Neural cell (in vitro differentiated cells): ENCODE measurements around the gene SLC35C1. TPM values are rescaled to one million over a fixed set of nuclear protein-coding genes. Genes with fewer than 3 reads are reported as not detected.
A peak's percentile ranks its signal among the peaks of the same experiment; 100 is the strongest.

Source experiments
- H2AFZ ChIP-seq: fragments of 200-600, 300-800 bp; sonication (generic), shearing (Covaris generic); 2 replicates; pipeline ENCODE4 v1.6.0; 2014; ENCODE audit warnings: low read depth, mild to moderate bottlenecking, antibody characterized with exemption, low read length, moderate library complexity
- H3F3A ChIP-seq: fragments of 200-600 bp; shearing (Covaris generic); 2 replicates; pipeline ENCODE4 v1.6.1; 2016; ENCODE audit warnings: mild to moderate bottlenecking, moderate library complexity, mixed read lengths, antibody characterized with exemption, low read length; ENCODE audit not compliant: insufficient read depth, poor library complexity, severe bottlenecking
- H3K27ac ChIP-seq: fragments of 200-600, 300-800 bp; sonication (generic), shearing (Covaris generic); 2 replicates; pipeline ENCODE4 v1.5.1; 2014; ENCODE audit warnings: mild to moderate bottlenecking, low read length, moderate library complexity
- H3K27me3 ChIP-seq: fragments of 300-800, 200-600 bp; sonication (generic), shearing (Covaris generic); 2 replicates; pipeline ENCODE4 v1.6.0; 2014; ENCODE audit warnings: mild to moderate bottlenecking, low read depth, low read length, moderate library complexity; ENCODE audit not compliant: insufficient read depth
- H3K36me3 ChIP-seq: fragments of 300-800, 200-600 bp; sonication (generic), shearing (Covaris generic); 2 replicates; pipeline ENCODE4 v1.5.1; 2014; ENCODE audit warnings: mild to moderate bottlenecking, antibody characterized with exemption, low read length, moderate library complexity; ENCODE audit not compliant: insufficient read depth
- H3K4me2 ChIP-seq: fragments of 300-800, 200-600 bp; sonication (generic), shearing (Covaris generic); 2 replicates; pipeline ENCODE4 v1.6.0; 2014; ENCODE audit warnings: mild to moderate bottlenecking, low read length
- H3K4me3 ChIP-seq: fragments of 300-800, 200-600 bp; sonication (generic), shearing (Covaris generic); 2 replicates; pipeline ENCODE4 v1.5.1; 2014; ENCODE audit warnings: mild to moderate bottlenecking, low read length, moderate library complexity
- H3K79me2 ChIP-seq: fragments of 200-600 bp; shearing (Covaris generic); replicated peaks from 2 replicates; pipeline ENCODE4 v1.6.0; 2014; ENCODE audit warnings: mild to moderate bottlenecking, low read length, moderate library complexity; ENCODE audit not compliant: insufficient read depth
- H3K9ac ChIP-seq: fragments of 300-800, 200-600 bp; sonication (generic), shearing (Covaris generic); 2 replicates; pipeline ENCODE4 v1.6.1; 2016; ENCODE audit warnings: mild to moderate bottlenecking, low read length, mixed read lengths
- H3K9me2 ChIP-seq: fragments of 200-600 bp; shearing (Covaris generic); 2 replicates; pipeline ENCODE4 v1.6.1; 2016; ENCODE audit warnings: mild to moderate bottlenecking, low read length, mixed read lengths; ENCODE audit not compliant: insufficient read depth
- H3K9me3 ChIP-seq: fragments of 200-600, 300-800 bp; sonication (generic), shearing (Covaris generic); 2 replicates; pipeline ENCODE4 v1.6.1; 2016; ENCODE audit warnings: mild to moderate bottlenecking, mixed run types, low read length, moderate library complexity, mixed read lengths
- H4K20me1 ChIP-seq: fragments of 200-600 bp; shearing (Covaris generic); 2 replicates; pipeline ENCODE4 v1.6.1; 2016; ENCODE audit warnings: mild to moderate bottlenecking, mixed run types; ENCODE audit not compliant: insufficient read depth
- EP300 ChIP-seq: fragments of 450-650 bp; conservative IDR thresholded peaks from 2 replicates; pipeline ENCODE4 v1.6.1; 2014; ENCODE audit warnings: antibody characterized with exemption, mild to moderate bottlenecking, moderate library complexity; ENCODE audit not compliant: poor library complexity, severe bottlenecking
- EZH2 ChIP-seq: fragments of 200-600, 300-800 bp; shearing (Covaris generic), sonication (generic); IDR thresholded peaks from 2 replicates; pipeline ENCODE4 v1.6.1; 2014; ENCODE audit warnings: antibody characterized with exemption, low read length, borderline replicate concordance, mild to moderate bottlenecking; ENCODE audit not compliant: insufficient read depth, poor library complexity, severe bottlenecking
- MXI1 ChIP-seq: fragments of 450-650 bp; conservative IDR thresholded peaks from 2 replicates; pipeline ENCODE4 v1.6.1; 2014; ENCODE audit warnings: antibody characterized with exemption, mild to moderate bottlenecking; ENCODE audit not compliant: poor library complexity, severe bottlenecking
- POLR2AphosphoS5 ChIP-seq: IDR thresholded peaks from 2 replicates; pipeline ENCODE4 v1.6.1; 2012
- RAD21 ChIP-seq: fragments of 450-650 bp; conservative IDR thresholded peaks from 2 replicates; pipeline ENCODE4 v1.6.1; 2014; ENCODE audit warnings: antibody characterized with exemption, mild to moderate bottlenecking, moderate library complexity
- SMC3 ChIP-seq: fragments of 450-650 bp; conservative IDR thresholded peaks from 2 replicates; pipeline ENCODE4 v1.6.1; 2014; ENCODE audit warnings: antibody characterized with exemption, mild to moderate bottlenecking, moderate library complexity; ENCODE audit not compliant: poor library complexity
- TAF1 ChIP-seq: IDR thresholded peaks from 2 replicates; pipeline ENCODE4 v1.6.1; 2012; ENCODE audit warnings: low read depth
- polyA plus RNA-seq: library from polyadenylated mRNA; depleted of rRNA; stranded (reverse); fragments of >200 nt; gene quantifications from 2 replicates; pipeline ENCODE4 v1.2.3, GENCODE V29; 2014
- TF ChIP-seq, protein P1 (sequence below): IDR thresholded peaks from 2 replicates; pipeline ENCODE4 v1.6.1; 2012; ENCODE audit warnings: borderline replicate concordance
- TF ChIP-seq, protein P2 (sequence below): fragments of 450-650 bp; IDR thresholded peaks from 2 replicates; pipeline ENCODE4 v1.5.1; 2014; ENCODE audit warnings: antibody characterized with exemption, mild to moderate bottlenecking, moderate library complexity; ENCODE audit not compliant: poor library complexity, severe bottlenecking

Gene SLC35C1
- polyA plus RNA-seq, 1 donor from 2014 or later = 2.3 TPM

DNA sequence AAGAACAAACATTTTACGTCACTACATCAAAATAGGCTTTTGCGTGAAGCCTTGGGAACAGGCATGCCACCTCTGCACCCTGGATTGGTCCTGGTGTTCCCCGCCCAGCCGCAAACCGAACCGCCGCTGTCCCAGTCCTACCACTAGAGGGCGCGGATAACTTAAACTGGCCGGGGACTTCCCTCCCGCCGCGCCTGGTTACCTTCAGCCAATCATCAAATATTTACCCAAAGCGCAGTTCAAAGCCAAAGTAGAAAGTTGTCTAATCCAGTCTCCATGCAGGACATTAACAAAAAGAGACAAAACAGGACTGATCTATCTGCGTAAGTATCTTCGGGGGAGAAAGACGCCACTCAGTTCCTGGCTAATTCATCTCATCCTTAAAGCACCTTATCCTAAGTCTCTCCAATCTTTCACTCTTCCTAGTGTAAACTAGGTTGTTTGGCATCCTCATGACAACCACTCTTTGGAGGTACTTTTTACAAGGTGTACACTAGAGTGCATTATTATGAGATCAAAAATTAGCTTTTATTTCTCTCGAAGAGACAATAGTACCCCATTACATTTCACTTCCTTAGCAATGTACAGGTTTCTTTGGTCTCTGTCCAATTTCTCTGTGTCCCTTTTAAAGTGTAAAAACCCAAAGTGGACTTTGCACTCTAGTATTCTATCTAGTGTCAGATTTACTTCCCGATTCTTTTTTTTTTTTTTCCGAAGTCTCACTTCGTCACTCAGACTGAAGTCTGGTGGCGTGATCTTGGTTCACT is 38.4 kb downstream of the SLC35C1 start:
- H3F3A ChIP-seq = no peaks in the 10 kb centered on the region
- no peaks in the 10 kb centered on the region for H3K9me3 ChIP-seq
- H3K9ac ChIP-seq = no peak overlapping the region
- no peaks in the 10 kb centered on the region for H4K20me1 ChIP-seq
- no peak overlapping the region for H3K27ac ChIP-seq
- H2AFZ ChIP-seq = no peak overlapping the region
- H3K79me2 ChIP-seq = peaks cover 7% of the 10 kb centered on the region
- no peak overlapping the region for H3K4me3 ChIP-seq
- H3K4me2 ChIP-seq = no peak overlapping the region
- TF ChIP-seq POLR2AphosphoS5 (no peak), EZH2 (no peak), SMC3 (peak; percentile 78), MXI1 (no peak), EP300 (no peak), RAD21 (peak; percentile 70), TAF1 (no peak)
- TF ChIP-seq, protein P1, sequence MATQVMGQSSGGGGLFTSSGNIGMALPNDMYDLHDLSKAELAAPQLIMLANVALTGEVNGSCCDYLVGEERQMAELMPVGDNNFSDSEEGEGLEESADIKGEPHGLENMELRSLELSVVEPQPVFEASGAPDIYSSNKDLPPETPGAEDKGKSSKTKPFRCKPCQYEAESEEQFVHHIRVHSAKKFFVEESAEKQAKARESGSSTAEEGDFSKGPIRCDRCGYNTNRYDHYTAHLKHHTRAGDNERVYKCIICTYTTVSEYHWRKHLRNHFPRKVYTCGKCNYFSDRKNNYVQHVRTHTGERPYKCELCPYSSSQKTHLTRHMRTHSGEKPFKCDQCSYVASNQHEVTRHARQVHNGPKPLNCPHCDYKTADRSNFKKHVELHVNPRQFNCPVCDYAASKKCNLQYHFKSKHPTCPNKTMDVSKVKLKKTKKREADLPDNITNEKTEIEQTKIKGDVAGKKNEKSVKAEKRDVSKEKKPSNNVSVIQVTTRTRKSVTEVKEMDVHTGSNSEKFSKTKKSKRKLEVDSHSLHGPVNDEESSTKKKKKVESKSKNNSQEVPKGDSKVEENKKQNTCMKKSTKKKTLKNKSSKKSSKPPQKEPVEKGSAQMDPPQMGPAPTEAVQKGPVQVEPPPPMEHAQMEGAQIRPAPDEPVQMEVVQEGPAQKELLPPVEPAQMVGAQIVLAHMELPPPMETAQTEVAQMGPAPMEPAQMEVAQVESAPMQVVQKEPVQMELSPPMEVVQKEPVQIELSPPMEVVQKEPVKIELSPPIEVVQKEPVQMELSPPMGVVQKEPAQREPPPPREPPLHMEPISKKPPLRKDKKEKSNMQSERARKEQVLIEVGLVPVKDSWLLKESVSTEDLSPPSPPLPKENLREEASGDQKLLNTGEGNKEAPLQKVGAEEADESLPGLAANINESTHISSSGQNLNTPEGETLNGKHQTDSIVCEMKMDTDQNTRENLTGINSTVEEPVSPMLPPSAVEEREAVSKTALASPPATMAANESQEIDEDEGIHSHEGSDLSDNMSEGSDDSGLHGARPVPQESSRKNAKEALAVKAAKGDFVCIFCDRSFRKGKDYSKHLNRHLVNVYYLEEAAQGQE = no peak
- TF ChIP-seq, protein P2, sequence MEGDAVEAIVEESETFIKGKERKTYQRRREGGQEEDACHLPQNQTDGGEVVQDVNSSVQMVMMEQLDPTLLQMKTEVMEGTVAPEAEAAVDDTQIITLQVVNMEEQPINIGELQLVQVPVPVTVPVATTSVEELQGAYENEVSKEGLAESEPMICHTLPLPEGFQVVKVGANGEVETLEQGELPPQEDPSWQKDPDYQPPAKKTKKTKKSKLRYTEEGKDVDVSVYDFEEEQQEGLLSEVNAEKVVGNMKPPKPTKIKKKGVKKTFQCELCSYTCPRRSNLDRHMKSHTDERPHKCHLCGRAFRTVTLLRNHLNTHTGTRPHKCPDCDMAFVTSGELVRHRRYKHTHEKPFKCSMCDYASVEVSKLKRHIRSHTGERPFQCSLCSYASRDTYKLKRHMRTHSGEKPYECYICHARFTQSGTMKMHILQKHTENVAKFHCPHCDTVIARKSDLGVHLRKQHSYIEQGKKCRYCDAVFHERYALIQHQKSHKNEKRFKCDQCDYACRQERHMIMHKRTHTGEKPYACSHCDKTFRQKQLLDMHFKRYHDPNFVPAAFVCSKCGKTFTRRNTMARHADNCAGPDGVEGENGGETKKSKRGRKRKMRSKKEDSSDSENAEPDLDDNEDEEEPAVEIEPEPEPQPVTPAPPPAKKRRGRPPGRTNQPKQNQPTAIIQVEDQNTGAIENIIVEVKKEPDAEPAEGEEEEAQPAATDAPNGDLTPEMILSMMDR = peak; percentile 92
- peaks cover 17% of the 10 kb centered on the region for H3K27me3 ChIP-seq
- no peaks in the 10 kb centered on the region for H3K36me3 ChIP-seq
- H3K9me2 ChIP-seq = no peaks in the 10 kb centered on the region

DNA sequence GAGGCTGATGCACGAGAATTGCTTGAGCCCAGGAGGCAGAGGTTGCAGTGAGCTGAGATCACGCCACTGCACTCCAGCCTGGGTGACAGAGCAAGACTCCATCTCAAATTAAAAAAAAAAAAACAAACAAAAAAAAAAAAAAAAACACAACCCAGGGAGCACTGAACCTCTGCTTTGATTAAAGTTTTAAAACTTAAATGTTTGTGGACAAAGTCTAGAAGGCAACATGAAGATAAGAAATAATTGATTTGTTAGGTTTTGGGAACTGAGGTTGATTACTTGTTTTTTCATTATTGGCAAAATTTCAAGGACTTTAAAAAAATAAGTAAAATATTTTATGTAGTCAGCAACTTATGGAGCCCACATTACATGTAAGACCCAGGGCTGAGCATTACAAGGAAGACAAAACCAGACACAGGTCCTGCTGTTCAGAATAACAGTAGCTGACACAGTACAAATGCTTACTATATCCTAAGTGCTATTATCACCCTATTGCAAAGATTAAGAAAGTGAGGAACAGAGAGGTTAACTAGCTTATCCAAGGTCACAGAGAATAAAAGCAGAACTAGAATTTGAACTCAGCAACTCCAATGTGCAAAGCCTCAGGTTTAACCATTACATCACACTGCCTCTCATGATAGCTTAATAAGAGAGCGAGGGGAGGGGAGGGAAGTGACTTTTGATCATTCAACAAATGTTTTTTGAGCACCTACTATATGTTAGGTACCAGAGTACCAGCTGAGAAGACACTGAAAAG is 40.1 kb downstream of the SLC35C1 start:
- no peak overlapping the region for H3K4me3 ChIP-seq
- H2AFZ ChIP-seq = no peak overlapping the region
- TF ChIP-seq SMC3 (no peak), EZH2 (no peak), RAD21 (no peak), EP300 (no peak), TAF1 (no peak), MXI1 (no peak), POLR2AphosphoS5 (no peak)
- TF ChIP-seq, protein P2 = no peak
- TF ChIP-seq, protein P1 = no peak
- no peaks in the 10 kb centered on the region for H3K9me2 ChIP-seq
- H3K9ac ChIP-seq = no peak overlapping the region
- no peaks in the 10 kb centered on the region for H4K20me1 ChIP-seq
- peaks cover 17% of the 10 kb centered on the region for H3K27me3 ChIP-seq
- H3K27ac ChIP-seq = no peak overlapping the region
- no peaks in the 10 kb centered on the region for H3F3A ChIP-seq
- peaks cover 19% of the 10 kb centered on the region for H3K79me2 ChIP-seq
- no peak overlapping the region for H3K4me2 ChIP-seq
- no peaks in the 10 kb centered on the region for H3K9me3 ChIP-seq
- H3K36me3 ChIP-seq = no peaks in the 10 kb centered on the region
